ENCODE data around the gene SH3BP5.

Gene SH3BP5

GRCh38 chr3:15253023-15253697 is 79.2 kb downstream of the SH3BP5 start:
- DNase-seq (ENCODE audit: low read depth) = no peak

DNA sequence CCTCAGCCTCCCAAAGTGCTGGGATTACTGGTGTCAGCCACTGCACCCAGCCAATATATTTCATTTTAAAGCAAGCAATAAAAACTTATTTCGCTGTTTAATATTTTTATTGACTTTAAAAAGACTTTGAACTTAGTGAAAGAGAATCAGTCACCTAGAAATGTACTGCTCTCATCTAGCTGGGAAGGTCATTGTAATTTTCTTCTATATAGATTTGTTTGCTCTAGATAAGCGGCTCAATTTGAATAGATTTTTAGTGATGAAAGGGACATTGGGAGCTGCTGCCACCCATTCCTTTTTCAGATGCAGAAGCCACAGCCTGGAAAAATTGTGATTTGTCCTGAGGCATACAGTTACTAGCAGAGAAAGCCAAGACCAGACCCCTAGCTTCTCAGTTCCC is 86.2 kb downstream of the SH3BP5 start:
- no peak for DNase-seq (ENCODE audit: low read depth)

- no peak for DNase-seq (ENCODE audit: low read depth)
These were observed 88.4 kb downstream of the SH3BP5 start for GRCh38 chr3:15243822-15244482.

GRCh38 chr3:15241341-15241740 is 91.0 kb downstream of the SH3BP5 start:
- peak; percentile 18 for DNase-seq (ENCODE audit: low read depth)

DNA sequence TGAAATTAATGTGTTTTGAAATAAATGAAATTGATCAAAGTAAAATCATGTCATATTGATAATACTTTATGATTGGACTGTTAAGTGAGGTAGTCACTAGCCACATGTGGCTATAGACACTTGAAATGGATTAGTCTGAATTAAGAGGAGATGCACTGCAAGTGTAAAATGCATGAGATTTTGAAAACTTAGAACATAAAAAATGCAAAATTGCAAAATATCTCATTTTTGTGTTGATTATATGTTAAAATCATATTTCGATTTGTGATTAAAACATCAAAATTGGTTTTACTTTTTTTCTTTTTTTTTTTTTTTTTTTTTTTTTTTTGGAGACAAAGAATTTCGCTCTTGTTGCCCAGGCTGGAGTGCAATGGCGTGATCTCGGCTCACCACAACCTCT is 103.1 kb downstream of the SH3BP5 start:
- DNase-seq (ENCODE audit: low read depth) = no peak

- DNase-seq (ENCODE audit: low read depth) = no peak
These were observed 104.2 kb downstream of the SH3BP5 start for GRCh38 chr3:15228147-15228546.

DNA sequence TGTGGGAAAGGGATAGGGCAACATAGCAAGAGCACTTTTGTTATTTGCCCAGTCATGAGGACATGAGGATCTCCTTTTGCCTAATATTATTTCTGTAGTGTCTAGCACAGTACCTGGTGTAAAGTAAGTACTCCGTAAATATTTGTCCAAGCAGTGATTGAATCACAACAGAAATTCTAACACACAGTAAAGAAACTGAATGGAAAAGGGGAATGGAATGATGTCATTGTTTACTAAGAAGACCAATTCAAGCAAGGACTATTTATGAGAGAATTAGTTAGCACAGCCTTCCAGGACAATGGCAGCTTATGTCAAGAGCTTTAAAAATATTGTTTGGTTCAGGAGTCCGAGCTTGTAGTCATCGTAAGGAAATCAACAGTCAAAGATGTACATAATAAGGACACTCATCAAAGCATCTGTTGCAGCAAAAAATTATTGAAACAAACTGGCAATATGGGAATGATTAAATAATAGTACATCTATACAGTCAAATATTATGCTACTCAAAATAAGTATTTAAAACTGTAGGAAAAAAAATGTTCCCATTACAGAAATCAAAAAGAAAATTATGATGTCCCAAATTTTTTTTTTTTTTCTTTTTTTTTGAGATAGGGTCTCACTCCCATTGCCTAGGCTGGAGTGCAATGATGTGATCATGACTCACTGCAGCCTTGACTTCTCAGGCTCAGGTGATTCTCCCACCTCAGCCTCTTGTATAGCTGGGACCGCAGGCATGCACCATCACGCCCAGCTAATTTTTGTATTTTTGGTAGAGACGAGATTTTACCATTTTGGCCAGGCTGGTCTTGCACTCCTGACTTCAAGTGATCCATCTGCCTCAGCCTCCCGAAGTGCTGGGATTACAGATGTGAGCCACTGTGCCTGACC is 108.5 kb downstream of the SH3BP5 start:
- DNase-seq (ENCODE audit: low read depth) = no peak

GRCh38 chr3:15221574-15222217 is 110.7 kb downstream of the SH3BP5 start:
- no peak for DNase-seq (ENCODE audit: low read depth)

GRCh38 chr3:15220661-15221060 is 111.7 kb downstream of the SH3BP5 start:
- no peak for DNase-seq (ENCODE audit: low read depth)

- no peak for DNase-seq (ENCODE audit: low read depth)
These were observed 112.3 kb downstream of the SH3BP5 start for GRCh38 chr3:15220056-15220455.

DNA sequence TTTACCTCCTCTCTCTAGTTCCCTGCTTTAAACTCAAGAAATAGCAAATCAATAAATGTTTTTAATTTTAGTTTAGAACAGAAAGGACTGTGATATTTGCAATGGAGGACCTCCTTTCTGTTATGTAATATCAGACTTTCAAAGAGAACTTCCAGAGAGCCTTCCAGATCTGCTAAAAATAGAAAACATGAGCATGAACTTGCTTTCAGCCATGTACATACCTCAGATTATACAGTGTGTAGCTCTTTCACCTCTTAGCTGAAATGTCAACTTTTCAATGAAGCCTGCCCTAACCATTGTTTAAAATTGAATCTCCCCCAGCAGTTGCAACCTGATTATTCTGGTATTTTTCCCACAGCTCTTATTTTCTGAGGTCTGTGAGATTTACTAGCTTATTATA is 113.7 kb downstream of the SH3BP5 start:
- no peak for DNase-seq (ENCODE audit: low read depth)

DNA sequence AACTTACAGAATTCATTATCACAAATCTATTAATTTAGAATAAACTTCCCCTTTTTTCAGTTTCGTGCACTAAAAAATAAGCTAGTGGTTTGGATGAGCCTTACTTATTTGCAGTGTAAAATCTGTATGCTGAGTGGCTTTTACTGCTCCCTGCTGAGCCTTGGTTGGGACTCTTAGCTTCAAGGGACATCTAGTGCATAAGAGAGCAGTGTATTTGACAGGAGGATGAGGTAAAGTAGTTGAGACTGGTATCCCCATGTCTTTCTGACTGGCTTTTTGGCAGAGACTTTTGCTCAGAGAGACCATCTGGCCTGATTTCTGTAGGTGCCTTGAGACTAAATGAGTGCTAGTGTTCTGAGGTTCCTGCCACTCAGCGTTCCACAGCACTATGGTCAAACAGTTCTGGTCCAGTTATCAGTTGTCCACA is 114.5 kb downstream of the SH3BP5 start:
- DNase-seq (ENCODE audit: low read depth) = no peak

DNA sequence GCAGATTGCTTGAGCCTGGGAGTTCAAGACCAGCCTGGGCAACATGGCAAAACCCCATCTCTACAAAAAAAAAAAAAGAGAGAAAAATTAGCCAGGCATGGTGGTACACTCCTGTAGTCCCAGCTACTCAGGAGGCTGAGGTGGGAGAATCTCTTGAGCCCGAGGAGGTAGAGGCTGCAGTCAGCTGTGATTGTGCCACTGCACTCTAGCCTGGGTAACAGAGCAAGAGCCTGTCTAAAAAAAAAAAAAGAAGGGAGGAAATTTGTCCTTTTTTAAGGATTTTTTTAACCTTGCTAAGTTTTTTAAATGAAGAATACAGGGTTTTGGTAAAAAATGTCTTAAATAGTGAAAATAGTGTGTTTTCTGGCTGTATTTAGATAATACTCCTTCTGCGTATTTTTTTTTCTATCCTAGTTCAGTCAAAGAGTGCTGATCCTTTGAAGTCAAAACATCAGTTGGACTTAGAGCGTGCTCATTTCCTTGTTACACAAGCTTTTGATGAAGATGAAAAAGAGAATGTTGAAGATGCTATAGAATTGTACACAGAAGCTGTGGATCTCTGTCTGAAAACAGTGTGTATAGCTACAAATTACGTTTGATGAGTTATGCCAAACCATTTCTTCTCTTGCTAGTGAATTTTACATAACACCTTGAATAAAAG is 115.2 kb downstream of the SH3BP5 start:
- no peak for DNase-seq (ENCODE audit: low read depth)

- no peak for DNase-seq (ENCODE audit: low read depth)
These were observed 115.9 kb downstream of the SH3BP5 start for GRCh38 chr3:15216501-15216900.

- DNase-seq (ENCODE audit: low read depth) = peak; percentile 50
These were observed 116.4 kb downstream of the SH3BP5 start for GRCh38 chr3:15215996-15216395.

- DNase-seq (ENCODE audit: low read depth) = no peak
These were observed 117.6 kb downstream of the SH3BP5 start for GRCh38 chr3:15214758-15215157.

DNA sequence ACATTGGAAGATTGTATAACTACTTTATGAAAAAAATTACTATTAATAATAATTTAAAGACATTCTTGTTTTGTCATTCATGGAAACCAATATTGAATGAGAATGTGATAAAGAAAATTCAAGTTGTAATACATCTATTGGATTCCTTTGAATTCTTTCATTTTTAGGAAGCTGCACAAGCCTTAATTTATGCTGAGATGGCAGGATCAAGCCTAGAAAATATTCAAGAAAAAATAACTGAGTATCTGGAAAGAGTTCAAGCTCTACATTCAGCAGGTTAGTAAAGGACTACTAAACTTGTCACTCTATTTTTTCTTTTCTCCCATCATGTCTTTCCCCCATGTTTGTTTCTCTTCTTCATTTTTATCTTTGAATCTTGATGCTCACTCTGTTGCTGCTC is 120.4 kb downstream of the SH3BP5 start:
- no peak for DNase-seq (ENCODE audit: low read depth)

DNA sequence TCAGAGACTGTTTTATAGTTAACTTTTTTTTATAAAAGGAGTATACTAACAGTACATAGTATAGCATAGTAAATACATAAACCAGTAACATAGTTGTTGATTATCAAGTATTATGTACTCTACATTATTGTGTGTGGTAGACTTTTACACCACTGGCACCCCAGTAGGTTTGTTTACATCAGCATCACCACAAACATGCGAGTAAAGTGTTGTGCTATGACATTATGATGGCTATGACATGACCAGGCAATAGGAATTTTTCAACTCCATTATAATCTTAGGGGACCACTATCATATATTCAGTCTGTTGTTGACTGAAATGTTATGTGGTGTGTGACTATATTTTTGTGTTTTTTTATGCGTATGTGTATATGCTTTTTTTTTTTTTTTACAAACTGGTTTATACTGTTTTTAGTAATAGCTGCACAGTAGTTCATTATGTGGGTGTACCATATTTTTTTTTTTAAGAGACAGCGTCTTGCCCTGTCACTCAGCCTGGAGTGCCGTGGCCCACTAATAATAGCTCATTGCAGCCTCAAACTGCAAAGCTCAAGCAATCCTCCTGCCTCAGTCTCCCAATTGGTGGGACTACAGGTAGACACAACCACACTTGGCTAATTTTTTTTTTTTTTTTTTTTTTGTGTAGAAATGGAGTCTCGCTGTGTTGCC is 124.4 kb downstream of the SH3BP5 start:
- peak; percentile 38 for DNase-seq (ENCODE audit: low read depth)

GRCh38 chr3:15206662-15207576 is 125.5 kb downstream of the SH3BP5 start:
- DNase-seq (ENCODE audit: low read depth) = peak; percentile 56
